AG10803 (cell line): ENCODE measurements around the gene FBXW2.
A peak's percentile ranks its signal among the peaks of the same experiment; 100 is the strongest.

Experiments
- DNase-seq: peaks from one replicate; pipeline ENCODE4 v3.0.0; 2010; ENCODE audit warnings: low read depth
- H3K4me3 ChIP-seq: 2 replicates; pipeline ENCODE4 v1.5.1; 2011; ENCODE audit warnings: mild to moderate bottlenecking, low read length, control low read depth
- TF ChIP-seq, protein P1 (sequence below): conservative IDR thresholded peaks from 2 replicates; pipeline ENCODE4 v1.5.1; 2011; ENCODE audit warnings: mild to moderate bottlenecking, low read length, control low read depth, inconsistent platforms

Gene FBXW2, protein sequence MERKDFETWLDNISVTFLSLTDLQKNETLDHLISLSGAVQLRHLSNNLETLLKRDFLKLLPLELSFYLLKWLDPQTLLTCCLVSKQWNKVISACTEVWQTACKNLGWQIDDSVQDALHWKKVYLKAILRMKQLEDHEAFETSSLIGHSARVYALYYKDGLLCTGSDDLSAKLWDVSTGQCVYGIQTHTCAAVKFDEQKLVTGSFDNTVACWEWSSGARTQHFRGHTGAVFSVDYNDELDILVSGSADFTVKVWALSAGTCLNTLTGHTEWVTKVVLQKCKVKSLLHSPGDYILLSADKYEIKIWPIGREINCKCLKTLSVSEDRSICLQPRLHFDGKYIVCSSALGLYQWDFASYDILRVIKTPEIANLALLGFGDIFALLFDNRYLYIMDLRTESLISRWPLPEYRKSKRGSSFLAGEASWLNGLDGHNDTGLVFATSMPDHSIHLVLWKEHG

DNA sequence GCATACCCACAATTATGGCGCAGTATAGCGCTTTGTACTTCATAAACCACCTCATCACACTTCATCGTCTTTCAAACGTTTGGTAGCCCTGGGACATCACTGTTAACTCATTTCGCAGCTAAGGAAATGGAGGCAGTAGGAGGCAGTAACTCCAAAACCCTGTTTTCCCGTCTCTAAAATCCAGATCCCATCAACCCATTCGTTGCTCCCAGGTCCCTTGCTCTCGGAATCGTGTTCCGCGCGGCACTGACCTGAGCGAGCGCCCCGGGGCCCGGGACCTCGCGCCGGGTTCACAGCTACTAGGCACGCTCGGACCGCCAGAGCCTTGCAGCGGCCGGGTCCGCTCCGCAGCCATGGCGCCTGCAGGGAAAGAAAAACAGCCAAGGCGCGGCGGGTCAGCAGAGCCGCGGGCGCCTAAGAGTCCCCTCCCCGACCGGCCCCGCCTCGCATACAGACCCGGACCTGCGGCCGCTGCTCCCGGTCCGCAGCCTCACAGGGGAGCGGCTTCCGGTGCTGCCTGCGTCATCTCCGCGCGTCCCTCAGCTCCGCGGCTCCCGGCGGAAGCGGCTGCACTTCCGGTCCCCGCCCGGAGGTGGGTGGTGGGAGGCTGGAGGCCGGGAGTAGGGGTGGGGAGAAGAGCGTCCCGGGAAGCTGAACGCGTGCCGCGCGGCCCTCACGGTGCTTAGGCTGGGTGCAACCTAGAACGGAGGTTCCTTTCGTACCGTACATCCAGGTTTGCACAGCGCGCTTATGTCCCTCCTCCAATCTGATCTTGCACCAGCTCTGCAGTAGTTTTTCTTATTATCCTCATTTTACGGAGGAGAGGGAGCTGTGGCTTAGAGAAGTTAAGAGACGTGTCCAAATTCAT lies at the start of gene FBXW2:
Gene FBXW2 (minus strand): TSS at position 519 of the 868 bp plus-strand sequence. CDS start 5,158 bp downstream, outside the sequence.
- DNase-seq, result peak; percentile 86
- TF ChIP-seq, protein P1, sequence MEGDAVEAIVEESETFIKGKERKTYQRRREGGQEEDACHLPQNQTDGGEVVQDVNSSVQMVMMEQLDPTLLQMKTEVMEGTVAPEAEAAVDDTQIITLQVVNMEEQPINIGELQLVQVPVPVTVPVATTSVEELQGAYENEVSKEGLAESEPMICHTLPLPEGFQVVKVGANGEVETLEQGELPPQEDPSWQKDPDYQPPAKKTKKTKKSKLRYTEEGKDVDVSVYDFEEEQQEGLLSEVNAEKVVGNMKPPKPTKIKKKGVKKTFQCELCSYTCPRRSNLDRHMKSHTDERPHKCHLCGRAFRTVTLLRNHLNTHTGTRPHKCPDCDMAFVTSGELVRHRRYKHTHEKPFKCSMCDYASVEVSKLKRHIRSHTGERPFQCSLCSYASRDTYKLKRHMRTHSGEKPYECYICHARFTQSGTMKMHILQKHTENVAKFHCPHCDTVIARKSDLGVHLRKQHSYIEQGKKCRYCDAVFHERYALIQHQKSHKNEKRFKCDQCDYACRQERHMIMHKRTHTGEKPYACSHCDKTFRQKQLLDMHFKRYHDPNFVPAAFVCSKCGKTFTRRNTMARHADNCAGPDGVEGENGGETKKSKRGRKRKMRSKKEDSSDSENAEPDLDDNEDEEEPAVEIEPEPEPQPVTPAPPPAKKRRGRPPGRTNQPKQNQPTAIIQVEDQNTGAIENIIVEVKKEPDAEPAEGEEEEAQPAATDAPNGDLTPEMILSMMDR, result no peak
- H3K4me3 ChIP-seq, result peak within 1 kb of the TSS; percentile 66

DNA sequence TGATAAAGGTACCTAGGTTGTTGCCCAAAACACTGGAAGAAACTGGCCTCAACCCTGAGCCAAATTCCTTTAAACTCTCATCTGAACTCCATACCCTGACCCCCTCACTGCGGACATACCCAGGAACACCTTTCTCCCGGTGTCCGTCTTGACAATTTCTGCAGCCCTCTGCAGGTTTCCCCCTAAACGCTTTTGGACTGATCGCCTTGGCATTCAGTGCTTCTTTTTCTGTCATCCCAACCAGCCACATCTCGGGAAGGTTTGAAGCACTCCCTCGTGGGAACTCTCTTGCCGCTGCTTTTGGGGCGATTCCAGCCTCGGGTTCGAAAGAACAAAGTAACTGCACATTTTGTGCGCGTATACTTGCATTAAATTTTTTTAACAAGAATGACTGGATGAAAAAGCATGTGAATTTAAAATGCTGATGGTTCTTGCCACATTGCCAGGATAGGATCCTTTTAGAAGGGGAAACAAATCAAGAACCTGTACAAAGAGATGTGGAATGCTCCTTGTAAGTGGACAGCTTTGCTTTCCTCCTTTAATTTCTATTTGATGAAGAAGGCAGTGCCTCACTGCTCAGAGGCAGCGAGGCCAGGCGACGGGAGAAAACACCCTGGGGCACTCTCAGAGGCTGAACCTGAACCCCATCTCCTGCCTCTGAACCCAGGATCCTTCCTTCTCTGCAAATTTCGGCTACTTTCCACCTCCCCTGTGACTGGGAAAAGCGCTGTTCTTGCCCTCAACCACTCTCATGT lies 48.9 kb upstream of the FBXW2 start:
- DNase-seq, result no peak
- H3K4me3 ChIP-seq, result peak overlapping the region; percentile 81
- TF ChIP-seq, protein P1, result no peak

DNA sequence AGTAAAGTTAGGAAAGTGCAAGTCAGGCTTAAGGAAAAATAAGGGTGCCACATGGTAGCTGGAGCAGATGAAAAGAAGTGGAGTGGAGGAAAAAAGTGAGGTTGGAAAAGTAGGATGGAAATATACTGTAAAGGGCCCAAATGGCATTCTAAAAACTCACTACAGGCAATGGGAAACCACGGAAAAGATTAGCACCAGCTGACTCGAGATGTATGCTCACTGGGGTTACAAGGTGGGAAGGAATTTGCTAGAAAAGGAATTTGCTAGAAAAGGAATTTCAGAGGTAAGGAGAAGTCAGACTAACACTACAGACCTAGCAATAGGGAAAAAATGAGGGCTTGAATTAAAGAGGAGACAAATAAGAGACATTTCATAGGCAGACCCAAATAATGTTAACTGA lies 45.9 kb upstream of the FBXW2 start:
- H3K4me3 ChIP-seq, result no peak overlapping the region
- TF ChIP-seq, protein P1, result no peak
- no peak for DNase-seq

DNA sequence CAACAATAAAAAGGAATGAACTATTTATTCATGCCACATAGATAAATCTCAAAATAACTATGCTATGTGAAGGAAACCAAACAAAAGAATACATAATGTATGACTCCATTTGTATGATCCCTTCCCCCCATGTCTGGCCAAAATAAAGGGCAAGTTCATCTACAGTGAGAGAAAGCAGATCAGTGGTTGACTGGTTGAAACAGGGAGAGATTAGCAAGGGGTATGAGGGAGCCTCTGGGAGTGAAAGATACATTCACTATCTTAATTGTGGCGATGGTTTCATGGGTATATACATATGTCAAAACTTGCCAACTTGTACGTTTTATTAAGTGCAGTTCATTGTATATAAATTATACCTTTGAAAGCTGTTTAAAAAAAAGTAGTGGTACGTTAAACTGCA lies 44.7 kb upstream of the FBXW2 start:
- no peak overlapping the region for H3K4me3 ChIP-seq
- no peak for DNase-seq
- TF ChIP-seq, protein P1, result no peak

DNA sequence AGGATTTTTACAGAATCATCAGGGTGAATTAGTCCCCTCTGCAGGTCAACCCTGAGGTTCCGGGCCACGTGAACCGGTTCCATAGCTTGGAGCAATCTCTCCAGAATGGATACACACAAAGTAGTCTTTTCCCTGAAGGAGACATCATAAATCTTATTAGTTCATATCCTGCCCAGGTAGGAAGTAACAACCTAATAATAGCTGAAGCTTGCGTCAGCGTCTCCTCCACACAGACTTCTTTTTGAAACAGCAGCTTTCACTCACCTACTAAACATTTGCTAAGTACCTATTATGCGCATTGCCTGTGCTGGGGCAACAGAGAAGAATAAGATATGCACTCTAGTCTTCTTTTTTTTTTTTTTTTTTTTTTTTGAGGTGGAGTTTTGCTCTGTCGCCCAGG lies 40.1 kb upstream of the FBXW2 start:
- no peak for DNase-seq
- TF ChIP-seq, protein P1, result no peak
- no peak overlapping the region for H3K4me3 ChIP-seq

DNA sequence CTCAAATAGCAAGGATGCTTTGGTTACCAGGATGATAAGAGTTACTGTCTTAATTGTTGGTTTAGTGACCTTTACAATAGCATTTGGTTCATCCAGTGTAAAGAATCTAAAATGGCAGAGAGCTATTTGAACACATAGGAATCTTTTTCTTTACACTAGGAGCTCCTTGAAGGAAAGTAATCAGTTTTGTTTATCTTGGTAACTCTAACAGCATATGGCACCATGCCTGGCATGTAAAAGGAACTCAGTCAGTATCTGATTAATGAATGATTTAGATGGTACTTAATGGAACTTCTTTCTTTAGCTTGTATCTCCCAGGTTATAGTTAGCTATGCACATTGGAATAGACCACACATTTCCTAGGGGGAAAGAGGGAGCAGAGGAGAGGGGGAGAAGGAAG lies 39.6 kb upstream of the FBXW2 start:
- no peak for DNase-seq
- no peak overlapping the region for H3K4me3 ChIP-seq
- TF ChIP-seq, protein P1, result no peak
